Measurements from ENCODE around the gene SNX24. TPM values are rescaled to one million over a fixed set of nuclear protein-coding genes. Genes with fewer than 3 reads are reported as not detected.
A peak's percentile ranks its signal among the peaks of the same experiment; 100 is the strongest.

Gene SNX24
- polyA plus RNA-seq, 2 of the 4 experiments (the other 2 are of a cell fraction) = 20.4 to 22.4 TPM

GRCh38 chr5:122858451-122858850, 13.0 kb downstream of the SNX24 start:
- no peak overlapping the region for H3K4me3 ChIP-seq
- H3K27ac ChIP-seq = no peak overlapping the region
- no peak overlapping the region for H3K4me2 ChIP-seq
- ChIA-PET POLR2A (no interaction called here), CTCF (no interaction called here)
- no peak for DNase-seq (ENCODE audit: low read depth in 1 of 2, low spot score in 1 of 2)
- no peaks in the 10 kb centered on the region for H3K9me3 ChIP-seq
- WGBS (ENCODE audit: missing lambda C conversion rate) = 94% methylated on average over 1 of the region's 1 CpG
- ATAC-seq = no peak
- TF ChIP-seq MAFK (IDR thresholded peaks at IDR 0.05; ENCODE audit: partially characterized antibody) = peak; percentile 63
- TF ChIP-seq HEYL (CRISPR knock-in tag; IDR thresholded peaks at IDR 0.05) = no peak
- no peaks in the 10 kb centered on the region for H3K4me1 ChIP-seq
- FAIRE-seq = no peak

GRCh38 chr5:122863240-122863639, 17.8 kb downstream of the SNX24 start:
- CTCF ChIA-PET = no interaction called here
- Histone ChIP-seq H3K27ac (no peak overlapping the region), H3K4me1 (no peaks in the 10 kb centered on the region), H3K9me3 (no peaks in the 10 kb centered on the region), H3K4me2 (no peak overlapping the region), H3K4me3 (no peak overlapping the region)
- WGBS (ENCODE audit: missing lambda C conversion rate) = 65% methylated on average over 2 of the region's 2 CpGs
- FAIRE-seq = no peak
- POLR2A ChIA-PET = no interaction called here
- no peak for TF ChIP-seq HMGXB4 (CRISPR knock-in tag; IDR thresholded peaks at IDR 0.05; ENCODE audit: borderline replicate concordance)
- no peak for TF ChIP-seq REST (IDR thresholded peaks at IDR 0.05)
- TF ChIP-seq USF2 (IDR thresholded peaks at IDR 0.05) = no peak
- TF ChIP-seq JUN (IDR thresholded peaks at IDR 0.05) = no peak
- TF ChIP-seq HDAC2 (IDR thresholded peaks at IDR 0.05) = no peak
- TF ChIP-seq MAZ (IDR thresholded peaks at IDR 0.05; ENCODE audit: borderline replicate concordance, low read depth, low read length) = no peak
- TF ChIP-seq RFX5 (IDR thresholded peaks at IDR 0.05) = no peak
- TF ChIP-seq ELK1 (IDR thresholded peaks at IDR 0.05; ENCODE audit: low read depth, low read length) = no peak
- TF ChIP-seq KDM1A (IDR thresholded peaks at IDR 0.05; ENCODE audit: low read depth) = no peak
- no peak for TF ChIP-seq E2F6 (IDR thresholded peaks at IDR 0.05; ENCODE audit: borderline replicate concordance, low read depth)
- TF ChIP-seq GATA3 (IDR thresholded peaks at IDR 0.05; ENCODE audit: borderline replicate concordance) = no peak
- TF ChIP-seq MAFK (IDR thresholded peaks at IDR 0.05; ENCODE audit: partially characterized antibody) = no peak
- no peak for TF ChIP-seq NPAS2 (CRISPR knock-in tag; IDR thresholded peaks at IDR 0.05; ENCODE audit: borderline replicate concordance)
- no peak for TF ChIP-seq JUNB (IDR thresholded peaks at IDR 0.05)
- TF ChIP-seq EHF (CRISPR knock-in tag; IDR thresholded peaks at IDR 0.05) = no peak
- DNase-seq (ENCODE audit: low read depth in 1 of 2, low spot score in 1 of 2) = no peak
- no peak; a peak in 1 of 6 replicates for ATAC-seq
